Glomerular endothelial cell (primary cell): ENCODE measurements around the gene MYOZ3. TPM values are rescaled to one million over a fixed set of nuclear protein-coding genes. Genes with fewer than 3 reads are reported as not detected.

Experiments used
- DNase-seq: peaks from one replicate; pipeline ENCODE4 v3.0.0-alpha.2; 2011; ENCODE audit warnings: low read depth, low spot score; ENCODE audit errors: extremely low read depth
- total RNA-seq: library from RNA; depleted of rRNA; stranded (reverse); fragments of >200 nt; gene quantifications from 2 replicates; pipeline ENCODE4 v1.2.3, GENCODE V29; 2015

MYOZ3 gene
- total RNA-seq, 1 donor from 2014 or later: 0.93 TPM

GRCh38 chr5:150656191-150657132 is 4.6 kb upstream of the MYOZ3 start:
- DNase-seq: no peak

- no peak for DNase-seq
Observed at GRCh38 chr5:150658121-150658520, 2.9 kb upstream of the MYOZ3 start.

GRCh38 chr5:150658699-150659265 is 2.3 kb upstream of the MYOZ3 start:
- no peak for DNase-seq

- DNase-seq: no peak
Observed at GRCh38 chr5:150659360-150660107, 1.5 kb upstream of the MYOZ3 start.

- DNase-seq: no peak
Observed at GRCh38 chr5:150660108-150660831, 781 bp upstream of the MYOZ3 start.

GRCh38 chr5:150661821-150662596 is 958 bp downstream of the MYOZ3 start:
- no peak for DNase-seq

GRCh38 chr5:150662731-150663516 is 1.9 kb downstream of the MYOZ3 start:
- no peak for DNase-seq

- no peak for DNase-seq
Observed at GRCh38 chr5:150663936-150664335, 2.9 kb downstream of the MYOZ3 start.

GRCh38 chr5:150665044-150665443 is 4.0 kb downstream of the MYOZ3 start:
- no peak for DNase-seq

- DNase-seq: no peak
Observed at GRCh38 chr5:150670275-150670947, 9.4 kb downstream of the MYOZ3 start.

- no peak for DNase-seq
Observed at GRCh38 chr5:150670948-150671310, 9.9 kb downstream of the MYOZ3 start.

- DNase-seq: no peak
Observed at GRCh38 chr5:150671509-150672236, 10.6 kb downstream of the MYOZ3 start.

GRCh38 chr5:150672237-150672883 is 11.3 kb downstream of the MYOZ3 start:
- no peak for DNase-seq

GRCh38 chr5:150672884-150673275 is 11.8 kb downstream of the MYOZ3 start:
- no peak for DNase-seq

GRCh38 chr5:150674341-150674821 is 13.3 kb downstream of the MYOZ3 start:
- no peak for DNase-seq

- DNase-seq: no peak
Observed at GRCh38 chr5:150675069-150675468, 14.0 kb downstream of the MYOZ3 start.

GRCh38 chr5:150676578-150676977 is 15.5 kb downstream of the MYOZ3 start:
- DNase-seq: no peak
